Activated naive CD8-positive, alpha-beta T cell (primary cell): ENCODE measurements around the gene SEPTIN8.

Experiments
- H3K27ac Mint-ChIP-seq: one replicate; pipeline ENCODE4 v1.8.0; 2021; ENCODE audit warnings: mixed read lengths
- H3K27me3 Mint-ChIP-seq: one replicate; pipeline ENCODE4 v1.8.0; 2021; ENCODE audit warnings: mixed read lengths
- H3K36me3 Mint-ChIP-seq: one replicate; pipeline ENCODE4 v1.8.0; 2021; ENCODE audit warnings: mixed read lengths
- H3K4me1 Mint-ChIP-seq: one replicate; pipeline ENCODE4 v1.8.0; 2021; ENCODE audit warnings: low read depth, mixed read lengths
- H3K4me3 Mint-ChIP-seq: one replicate; pipeline ENCODE4 v1.8.0; 2021; ENCODE audit warnings: mild to moderate bottlenecking, mixed read lengths
- H3K9me3 Mint-ChIP-seq: one replicate; pipeline ENCODE4 v1.8.0; 2021; ENCODE audit warnings: low read depth, mixed read lengths

The SEPTIN8 gene

GRCh38 chr5:132766020-132766805 is 10.8 kb downstream of the SEPTIN8 start:
- no peaks in the 10 kb centered on the region for H3K36me3 Mint-ChIP-seq
- H3K9me3 Mint-ChIP-seq = no peaks in the 10 kb centered on the region
- H3K27me3 Mint-ChIP-seq = no peaks in the 10 kb centered on the region
- H3K27ac Mint-ChIP-seq = no peak overlapping the region
- H3K4me1 Mint-ChIP-seq = no peaks in the 10 kb centered on the region
- H3K4me3 Mint-ChIP-seq = no peak overlapping the region

- Mint-ChIP-seq H3K4me3 (no peak overlapping the region), H3K27ac (no peak overlapping the region), H3K27me3 (no peaks in the 10 kb centered on the region), H3K9me3 (no peaks in the 10 kb centered on the region), H3K4me1 (no peaks in the 10 kb centered on the region), H3K36me3 (no peaks in the 10 kb centered on the region)
Observed at GRCh38 chr5:132765311-132766019, 11.6 kb downstream of the SEPTIN8 start.

GRCh38 chr5:132764671-132765238 is 12.3 kb downstream of the SEPTIN8 start:
- H3K27ac Mint-ChIP-seq = no peak overlapping the region
- H3K27me3 Mint-ChIP-seq = no peaks in the 10 kb centered on the region
- no peaks in the 10 kb centered on the region for H3K36me3 Mint-ChIP-seq
- no peaks in the 10 kb centered on the region for H3K9me3 Mint-ChIP-seq
- no peak overlapping the region for H3K4me3 Mint-ChIP-seq
- no peaks in the 10 kb centered on the region for H3K4me1 Mint-ChIP-seq

GRCh38 chr5:132764051-132764450 is 13.0 kb downstream of the SEPTIN8 start:
- Mint-ChIP-seq H3K36me3 (peaks cover under 1% of the 10 kb centered on the region), H3K27ac (no peak overlapping the region), H3K4me1 (no peaks in the 10 kb centered on the region), H3K27me3 (no peaks in the 10 kb centered on the region), H3K9me3 (no peaks in the 10 kb centered on the region), H3K4me3 (no peak overlapping the region)

- no peaks in the 10 kb centered on the region for H3K27me3 Mint-ChIP-seq
- no peaks in the 10 kb centered on the region for H3K9me3 Mint-ChIP-seq
- no peaks in the 10 kb centered on the region for H3K4me1 Mint-ChIP-seq
- no peak overlapping the region for H3K4me3 Mint-ChIP-seq
- H3K27ac Mint-ChIP-seq = no peak overlapping the region
- H3K36me3 Mint-ChIP-seq = peaks cover 2% of the 10 kb centered on the region
Observed at GRCh38 chr5:132763181-132764036, 13.6 kb downstream of the SEPTIN8 start.

GRCh38 chr5:132762246-132763000 is 14.6 kb downstream of the SEPTIN8 start:
- H3K27ac Mint-ChIP-seq = no peak overlapping the region
- H3K36me3 Mint-ChIP-seq = peaks cover 2% of the 10 kb centered on the region
- no peaks in the 10 kb centered on the region for H3K4me1 Mint-ChIP-seq
- no peaks in the 10 kb centered on the region for H3K9me3 Mint-ChIP-seq
- no peak overlapping the region for H3K4me3 Mint-ChIP-seq
- no peaks in the 10 kb centered on the region for H3K27me3 Mint-ChIP-seq

GRCh38 chr5:132761321-132762240 is 15.5 kb downstream of the SEPTIN8 start:
- Mint-ChIP-seq H3K4me3 (no peak overlapping the region), H3K9me3 (no peaks in the 10 kb centered on the region), H3K4me1 (no peaks in the 10 kb centered on the region), H3K36me3 (peaks cover 2% of the 10 kb centered on the region), H3K27ac (no peak overlapping the region), H3K27me3 (no peaks in the 10 kb centered on the region)

- Mint-ChIP-seq H3K27me3 (no peaks in the 10 kb centered on the region), H3K4me3 (no peak overlapping the region), H3K4me1 (no peaks in the 10 kb centered on the region)
Observed at GRCh38 chr5:132760601-132761317, 16.3 kb downstream of the SEPTIN8 start.

GRCh38 chr5:132760049-132760420 is 17.0 kb downstream of the SEPTIN8 start:
- no peak overlapping the region for H3K27ac Mint-ChIP-seq
- no peaks in the 10 kb centered on the region for H3K4me1 Mint-ChIP-seq
- H3K36me3 Mint-ChIP-seq = peaks cover 2% of the 10 kb centered on the region
- H3K9me3 Mint-ChIP-seq = no peaks in the 10 kb centered on the region
- H3K4me3 Mint-ChIP-seq = no peak overlapping the region
- no peaks in the 10 kb centered on the region for H3K27me3 Mint-ChIP-seq

More at GRCh38 chr5:132760601-132761317, 16.3 kb downstream of the SEPTIN8 start:
- Mint-ChIP-seq H3K27ac (no peak overlapping the region), H3K36me3 (peaks cover 2% of the 10 kb centered on the region), H3K9me3 (no peaks in the 10 kb centered on the region)

GRCh38 chr5:132759114-132760048 is 17.7 kb downstream of the SEPTIN8 start:
- no peaks in the 10 kb centered on the region for H3K4me1 Mint-ChIP-seq
- H3K27ac Mint-ChIP-seq = no peak overlapping the region
- no peaks in the 10 kb centered on the region for H3K27me3 Mint-ChIP-seq
- H3K4me3 Mint-ChIP-seq = no peak overlapping the region
- H3K9me3 Mint-ChIP-seq = no peaks in the 10 kb centered on the region
- H3K36me3 Mint-ChIP-seq = peaks cover 2% of the 10 kb centered on the region

GRCh38 chr5:132758451-132758850 is 18.6 kb downstream of the SEPTIN8 start:
- Mint-ChIP-seq H3K36me3 (peaks cover 3% of the 10 kb centered on the region), H3K27ac (no peak overlapping the region), H3K4me1 (peaks cover 1% of the 10 kb centered on the region), H3K9me3 (no peaks in the 10 kb centered on the region), H3K4me3 (no peak overlapping the region), H3K27me3 (no peaks in the 10 kb centered on the region)

GRCh38 chr5:132756542-132756941 is 20.5 kb downstream of the SEPTIN8 start:
- Mint-ChIP-seq H3K27me3 (no peaks in the 10 kb centered on the region), H3K36me3 (peaks cover 9% of the 10 kb centered on the region), H3K9me3 (no peaks in the 10 kb centered on the region), H3K4me3 (no peak overlapping the region), H3K27ac (no peak overlapping the region), H3K4me1 (peaks cover 9% of the 10 kb centered on the region)
